Mesenchymal stem cell (in vitro differentiated cells and primary cell): ENCODE results near the gene IGF2R.

Experiments
- DNase-seq: peaks from one replicate; pipeline ENCODE4 v3.0.0-alpha.2; 2013
- H2AFZ ChIP-seq: one replicate; pipeline ENCODE4 v1.6.1; 2013; ENCODE audit warnings: low read depth, mild to moderate bottlenecking, control low read depth, inconsistent platforms, low read length, moderate library complexity
- H2AK5ac ChIP-seq: 2 replicates; pipeline ENCODE4 v1.6.1; 2013; ENCODE audit warnings: low read length, moderate library complexity, mild to moderate bottlenecking, inconsistent platforms; ENCODE audit not compliant: severe bottlenecking
- H2BK120ac ChIP-seq: one replicate; pipeline ENCODE4 v1.6.1; 2013; ENCODE audit warnings: low read depth, mild to moderate bottlenecking, inconsistent platforms, low read length, moderate library complexity
- H2BK12ac ChIP-seq, 2 experiments: one replicate each; pipeline ENCODE4 v1.6.1; 2013; ENCODE audit warnings: inconsistent platforms in 2 of 2, low read length in 2 of 2, mild to moderate bottlenecking in 2 of 2, moderate library complexity in 2 of 2, control low read depth in 1 of 2
- H2BK15ac ChIP-seq: one replicate; pipeline ENCODE4 v1.6.1; 2013; ENCODE audit warnings: mild to moderate bottlenecking, low read depth, inconsistent platforms; ENCODE audit not compliant: poor library complexity, severe bottlenecking
- H2BK5ac ChIP-seq: 2 replicates; pipeline ENCODE4 v1.6.1; 2013; ENCODE audit warnings: low read depth, mild to moderate bottlenecking, low read length, control low read depth, inconsistent platforms; ENCODE audit not compliant: poor library complexity, severe bottlenecking
- H3K14ac ChIP-seq, 2 experiments: one replicate each; pipeline ENCODE4 v1.6.1; 2013; ENCODE audit warnings: inconsistent platforms in 2 of 2, low read length in 2 of 2, control low read depth in 1 of 2, mild to moderate bottlenecking in 1 of 2, moderate library complexity in 1 of 2
- H3K18ac ChIP-seq, 2 experiments: one replicate each; pipeline ENCODE4 v1.6.1; 2013; ENCODE audit warnings: inconsistent platforms in 2 of 2, low read length in 2 of 2, control low read depth in 1 of 2, low read depth in 1 of 2, mild to moderate bottlenecking in 1 of 2
- H3K23ac ChIP-seq, 2 experiments: one replicate each; pipeline ENCODE4 v1.6.1; 2013; ENCODE audit warnings: inconsistent platforms in 2 of 2, low read length in 2 of 2, mild to moderate bottlenecking in 2 of 2, moderate library complexity in 2 of 2, control low read depth in 1 of 2
- H3K27ac ChIP-seq: 2 replicates; pipeline ENCODE4 v1.5.1; 2013; ENCODE audit warnings: mild to moderate bottlenecking, moderate library complexity, low read length, control low read depth, inconsistent platforms; ENCODE audit not compliant: poor library complexity, severe bottlenecking
- H3K27me3 ChIP-seq, 2 experiments: 2 replicates each; pipeline versions ENCODE4 v1.6.1 to v1.7.0; 2013; ENCODE audit warnings: low read length in 2 of 2, mild to moderate bottlenecking in 2 of 2, moderate library complexity in 2 of 2, control low read depth in 1 of 2, inconsistent platforms in 1 of 2; ENCODE audit not compliant: control insufficient read depth in 1 of 2, insufficient read depth in 1 of 2
- H3K36me3 ChIP-seq, 2 experiments: 2 replicates each; pipeline versions ENCODE4 v1.6.1 to v1.7.0; 2013; ENCODE audit warnings: low read length in 2 of 2, control low read depth in 1 of 2, inconsistent platforms in 1 of 2, low read depth in 1 of 2, mild to moderate bottlenecking in 1 of 2; ENCODE audit not compliant: insufficient read depth in 2 of 2, control insufficient read depth in 1 of 2
- H3K4ac ChIP-seq, 2 experiments: one replicate each; pipeline ENCODE4 v1.6.1; 2013; ENCODE audit warnings: inconsistent platforms in 2 of 2, low read length in 2 of 2, mild to moderate bottlenecking in 2 of 2, moderate library complexity in 2 of 2, control low read depth in 1 of 2, low read depth in 1 of 2
- H3K4me1 ChIP-seq: 2 replicates; pipeline ENCODE4 v1.6.1; 2013; ENCODE audit warnings: low read depth, low read length, control low read depth; ENCODE audit not compliant: control insufficient read depth, insufficient read depth
- H3K4me2 ChIP-seq: 2 replicates; pipeline ENCODE4 v1.6.1; 2013; ENCODE audit warnings: low read length, mild to moderate bottlenecking, inconsistent platforms; ENCODE audit not compliant: poor library complexity, severe bottlenecking
- H3K4me3 ChIP-seq, 2 experiments: 2 replicates each; pipeline versions ENCODE4 v1.5.1 to v1.7.0; 2013; ENCODE audit warnings: low read length in 2 of 2, mild to moderate bottlenecking in 2 of 2, control low read depth in 1 of 2, low read depth in 1 of 2; ENCODE audit not compliant: insufficient read depth in 1 of 2
- H3K79me1 ChIP-seq: replicated peaks from 2 replicates; pipeline ENCODE4 v1.6.1; 2013; ENCODE audit warnings: mild to moderate bottlenecking, control low read depth, low read length, inconsistent platforms; ENCODE audit not compliant: poor library complexity, severe bottlenecking
- H3K9ac ChIP-seq: 2 replicates; pipeline ENCODE4 v1.7.0; 2013; ENCODE audit warnings: mild to moderate bottlenecking, low read length, moderate library complexity
- H3K9me3 ChIP-seq: 2 replicates; pipeline ENCODE4 v1.7.0; 2013; ENCODE audit warnings: mild to moderate bottlenecking, low read length; ENCODE audit not compliant: control insufficient read depth
- H4K8ac ChIP-seq: one replicate; pipeline ENCODE4 v1.6.1; 2013; ENCODE audit warnings: inconsistent platforms, mild to moderate bottlenecking, low read length, moderate library complexity
- H4K91ac ChIP-seq: one replicate; pipeline ENCODE4 v1.6.1; 2013; ENCODE audit warnings: mild to moderate bottlenecking, low read length, inconsistent platforms
- WGBS: methylation state at CpG from one replicate; pipeline ENCODE4 v1.1.7; 2013; ENCODE audit warnings: mixed read lengths; 5-methylcytosine and 5-hydroxymethylcytosine counted together

The IGF2R gene

DNA sequence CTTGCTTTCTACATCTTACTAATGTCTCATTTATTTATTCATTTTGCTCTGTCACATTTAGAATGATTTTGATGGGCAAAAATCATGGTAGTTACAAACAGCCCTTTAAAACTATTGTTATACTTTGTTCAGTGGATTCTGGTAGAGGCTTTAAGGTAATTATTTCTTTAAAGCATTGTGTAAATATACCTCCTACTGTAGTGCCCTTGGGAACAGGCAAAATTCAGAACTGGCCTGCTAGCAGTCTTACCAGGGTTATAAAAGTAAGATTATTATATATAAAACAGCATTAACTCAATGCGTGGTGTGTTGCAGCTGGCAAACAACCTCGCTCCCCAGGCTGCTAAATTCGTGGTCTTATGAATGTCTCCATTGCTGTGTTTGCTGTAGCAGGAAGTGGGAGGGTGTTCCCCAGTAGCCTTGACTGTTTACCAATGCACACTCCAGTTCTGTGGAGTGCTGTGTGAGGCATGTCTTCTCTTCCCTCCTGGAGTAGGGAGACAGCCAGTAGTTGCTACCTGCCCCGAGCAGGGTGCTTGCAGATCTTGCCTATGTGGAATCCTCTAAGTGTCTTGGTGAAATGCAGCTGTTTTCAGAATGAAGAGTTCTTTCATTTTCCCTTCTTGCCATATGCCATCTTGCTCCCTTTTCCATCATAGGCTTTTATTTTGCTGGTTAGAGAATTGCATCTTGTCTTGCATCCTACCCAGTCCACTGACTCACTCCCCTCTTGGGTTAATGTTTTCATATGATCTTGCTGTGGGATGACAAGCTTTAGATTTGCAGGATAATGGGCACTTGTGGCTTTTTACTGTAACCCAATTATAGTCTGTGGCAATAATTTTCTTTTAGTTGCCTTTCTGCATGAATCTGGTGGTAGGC is 45.3 kb downstream of the IGF2R start:
- H2AK5ac ChIP-seq, result no peak overlapping the region
- no peak overlapping the region for H3K18ac ChIP-seq
- H3K4me1 ChIP-seq, result peaks cover 6% of the 10 kb centered on the region
- H4K8ac ChIP-seq, result no peak overlapping the region
- H3K36me3 ChIP-seq, result peaks cover 21 to 54% of the 10 kb centered on the region in 2 experiments
- 84% methylated on average over 3 of the region's 4 CpGs for WGBS
- H2BK12ac ChIP-seq, result no peak overlapping the region
- H3K23ac ChIP-seq, result no peak overlapping the region
- peak overlapping the region; percentile 15 for H3K27ac ChIP-seq
- peaks cover 27% of the 10 kb centered on the region for H3K79me1 ChIP-seq
- DNase-seq, result peak; percentile 33
- no peak overlapping the region for H3K14ac ChIP-seq
- no peak overlapping the region for H2AFZ ChIP-seq
- H3K9me3 ChIP-seq, result no peaks in the 10 kb centered on the region
- no peaks in the 10 kb centered on the region for H3K27me3 ChIP-seq
- no peak overlapping the region for H4K91ac ChIP-seq
- no peak overlapping the region for H2BK5ac ChIP-seq
- no peak overlapping the region for H3K4me3 ChIP-seq
- no peak overlapping the region for H2BK120ac ChIP-seq
- H3K4me2 ChIP-seq, result peak overlapping the region; percentile 34
- no peak overlapping the region for H3K9ac ChIP-seq
- no peak overlapping the region for H2BK15ac ChIP-seq
- no peak overlapping the region for H3K4ac ChIP-seq

DNA sequence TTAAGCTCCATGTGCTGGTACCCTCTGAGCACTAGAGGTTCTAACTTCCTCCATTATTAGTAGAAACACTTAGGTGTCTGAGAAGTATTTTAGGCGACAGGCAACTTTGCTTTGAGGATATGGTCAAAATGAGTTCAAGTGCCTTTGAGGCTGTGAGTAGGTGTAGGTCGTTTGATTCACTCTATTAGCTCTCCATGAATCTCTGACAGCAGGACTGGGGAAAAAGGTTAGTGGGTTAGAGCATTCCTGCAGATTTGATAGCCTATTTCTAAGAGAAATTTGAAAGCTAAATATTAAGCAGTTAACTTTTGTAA is 45.9 kb downstream of the IGF2R start:
- WGBS, result 86% methylated on average over 2 of the region's 2 CpGs
- Histone ChIP-seq H3K4me1 (peaks cover 6% of the 10 kb centered on the region), H2AK5ac (no peak overlapping the region), H3K4ac (no peak overlapping the region), H3K4me3 (no peak overlapping the region), H3K36me3 (peaks cover 21 to 54% of the 10 kb centered on the region in 2 experiments), H4K8ac (no peak overlapping the region), H2BK15ac (no peak overlapping the region), H3K9me3 (no peaks in the 10 kb centered on the region), H4K91ac (no peak overlapping the region), H2BK12ac (no peak overlapping the region), H3K79me1 (peaks cover 27% of the 10 kb centered on the region), H2AFZ (no peak overlapping the region), H3K9ac (no peak overlapping the region), H3K27ac (peak overlapping the region; percentile 15), H3K18ac (no peak overlapping the region), H3K27me3 (no peaks in the 10 kb centered on the region), H2BK5ac (no peak overlapping the region), H3K4me2 (peak overlapping the region; percentile 34), H3K23ac (no peak overlapping the region), H2BK120ac (no peak overlapping the region), H3K14ac (no peak overlapping the region)
- DNase-seq, result no peak

GRCh38 chr6:160015778-160016684 is 47.1 kb downstream of the IGF2R start:
- no peak overlapping the region for H2AFZ ChIP-seq
- H3K27me3 ChIP-seq, result no peaks in the 10 kb centered on the region
- no peak overlapping the region for H3K4me2 ChIP-seq
- no peaks in the 10 kb centered on the region for H3K9me3 ChIP-seq
- H3K27ac ChIP-seq, result no peak overlapping the region
- H4K91ac ChIP-seq, result no peak overlapping the region
- DNase-seq, result no peak
- no peak overlapping the region for H3K9ac ChIP-seq
- H3K18ac ChIP-seq, result no peak overlapping the region
- H3K36me3 ChIP-seq, result peaks cover 19 to 48% of the 10 kb centered on the region in 2 experiments
- H2AK5ac ChIP-seq, result no peak overlapping the region
- WGBS, result 98% methylated on average over 10 of the region's 10 CpGs
- H2BK12ac ChIP-seq, result peak overlapping the region in 1 of 2 experiments; percentile 47
- no peak overlapping the region for H3K23ac ChIP-seq
- no peak overlapping the region for H2BK15ac ChIP-seq
- H3K79me1 ChIP-seq, result peaks cover 26% of the 10 kb centered on the region
- peaks cover 6% of the 10 kb centered on the region for H3K4me1 ChIP-seq
- H3K4ac ChIP-seq, result no peak overlapping the region
- no peak overlapping the region for H2BK5ac ChIP-seq
- no peak overlapping the region for H3K14ac ChIP-seq
- no peak overlapping the region for H4K8ac ChIP-seq
- no peak overlapping the region for H2BK120ac ChIP-seq
- no peak overlapping the region for H3K4me3 ChIP-seq

- H2BK12ac ChIP-seq, result no peak overlapping the region
- no peak overlapping the region for H3K14ac ChIP-seq
- no peak overlapping the region for H3K27ac ChIP-seq
- no peaks in the 10 kb centered on the region for H3K4me1 ChIP-seq
- H3K36me3 ChIP-seq, result peaks cover 19 to 52% of the 10 kb centered on the region in 2 experiments
- no peak for DNase-seq
- no CpG with 5 or more reads among the region's 1 CpG for WGBS
- H2AK5ac ChIP-seq, result no peak overlapping the region
- peaks cover 24% of the 10 kb centered on the region for H3K79me1 ChIP-seq
- H3K18ac ChIP-seq, result no peak overlapping the region
- H4K8ac ChIP-seq, result no peak overlapping the region
- H3K27me3 ChIP-seq, result no peaks in the 10 kb centered on the region
- no peak overlapping the region for H3K23ac ChIP-seq
- H3K4me3 ChIP-seq, result no peak overlapping the region
- H2AFZ ChIP-seq, result no peak overlapping the region
- no peak overlapping the region for H3K9ac ChIP-seq
- H3K4me2 ChIP-seq, result no peak overlapping the region
- H3K4ac ChIP-seq, result no peak overlapping the region
- no peaks in the 10 kb centered on the region for H3K9me3 ChIP-seq
- H2BK120ac ChIP-seq, result no peak overlapping the region
- H2BK15ac ChIP-seq, result no peak overlapping the region
- H4K91ac ChIP-seq, result no peak overlapping the region
- no peak overlapping the region for H2BK5ac ChIP-seq
These were observed 53.2 kb downstream of the IGF2R start for GRCh38 chr6:160022101-160022500.
